IgD-negative memory B cell (primary cell): ENCODE data around the gene RNF41. TPM values are rescaled to one million over a fixed set of nuclear protein-coding genes. Genes with fewer than 3 reads are reported as not detected.
"Not testable (repeated sequence)": the region's sequence is repeated elsewhere in the genome, so short reads cannot be mapped to it uniquely, and the experiment has no call there.

Source experiments
- H3K27ac Mint-ChIP-seq, 3 donors: one replicate each; pipeline ENCODE4 v1.8.0; 2020 to 2022; ENCODE audit warnings: mild to moderate bottlenecking in 3 of 3, mixed read lengths in 3 of 3, moderate library complexity in 1 of 3
- H3K27me3 Mint-ChIP-seq: one replicate; pipeline ENCODE4 v1.8.0; 2021; ENCODE audit warnings: mixed read lengths
- H3K36me3 Mint-ChIP-seq: one replicate; pipeline ENCODE4 v1.8.0; 2020; ENCODE audit warnings: mild to moderate bottlenecking, mixed read lengths
- H3K4me1 Mint-ChIP-seq, 3 donors: one replicate each; pipeline ENCODE4 v1.8.0; 2020 to 2022; ENCODE audit warnings: mixed read lengths in 3 of 3, mild to moderate bottlenecking in 1 of 3
- H3K4me3 Mint-ChIP-seq, 4 donors: one replicate each; pipeline ENCODE4 v1.8.0; 2020 to 2022; ENCODE audit warnings: mild to moderate bottlenecking in 4 of 4, mixed read lengths in 4 of 4, moderate library complexity in 3 of 4
- H3K9me3 Mint-ChIP-seq, 3 donors: one replicate each; pipeline ENCODE4 v1.8.0; 2020 to 2021; ENCODE audit warnings: mixed read lengths in 3 of 3, mild to moderate bottlenecking in 1 of 3
- polyA plus RNA-seq: library from polyadenylated mRNA; unstranded; fragments of 300-500 nt; fragmentation: Illumina TruSeq; gene quantifications from one replicate; pipeline ENCODE4 v1.2.3, GENCODE V29; 2021

RNF41 gene
- 104 TPM for polyA plus RNA-seq

DNA sequence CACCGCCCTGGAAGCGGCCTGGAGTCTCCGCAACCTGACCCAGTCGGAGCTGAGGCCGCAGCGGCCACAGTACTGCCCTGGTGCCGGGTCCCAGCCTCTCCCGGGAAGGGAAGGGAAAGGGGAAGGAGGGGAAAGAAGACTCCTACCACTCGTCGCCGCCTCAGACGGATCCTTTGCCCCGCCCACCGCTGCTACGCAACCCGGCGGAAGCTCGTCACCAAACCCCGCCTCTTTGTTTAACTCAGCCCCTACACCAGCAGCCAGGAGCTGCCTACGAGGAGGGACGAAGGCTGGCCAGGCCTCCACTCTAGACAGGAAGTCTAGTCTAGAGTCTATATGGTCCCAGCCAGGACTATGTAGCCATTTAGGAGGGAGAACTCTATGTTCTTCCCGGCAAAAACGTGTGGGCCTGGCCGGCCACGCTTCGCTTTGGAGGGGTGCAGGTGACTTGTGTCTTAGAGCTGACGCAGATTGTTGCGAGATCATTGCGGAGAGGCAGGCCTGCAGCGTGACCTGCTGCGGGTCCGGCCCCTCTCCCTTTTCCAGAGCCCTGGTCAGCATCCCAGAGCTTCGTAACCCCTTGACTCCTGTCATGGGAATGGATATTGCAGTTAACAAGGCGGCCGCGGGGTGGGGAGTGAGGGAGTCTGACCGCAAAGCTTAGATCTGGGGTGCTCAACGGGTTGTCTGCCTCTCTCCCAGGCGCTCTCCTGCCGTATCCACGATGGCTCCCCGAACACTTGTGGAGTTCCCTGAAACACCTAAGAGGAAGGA is at the start of gene RNF41:
TSS of gene RNF41 (minus strand) at position 166 of the 774 bp plus-strand sequence. CDS start 7,875 bp downstream, outside the sequence.
- Mint-ChIP-seq H3K27me3 (no peaks in the 10 kb centered on the region), H3K36me3 (peaks cover 1% of the 10 kb centered on the region), H3K9me3 (no peaks in the 10 kb centered on the region), H3K4me1 (peaks cover 20 to 34% (median 22%) of the 10 kb centered on the region in 3 donors), H3K27ac (peak within 1 kb of the TSS; percentile 95 to 98 (median 97)), H3K4me3 (peak within 1 kb of the TSS; percentile 90 to 100 (median 98))

DNA sequence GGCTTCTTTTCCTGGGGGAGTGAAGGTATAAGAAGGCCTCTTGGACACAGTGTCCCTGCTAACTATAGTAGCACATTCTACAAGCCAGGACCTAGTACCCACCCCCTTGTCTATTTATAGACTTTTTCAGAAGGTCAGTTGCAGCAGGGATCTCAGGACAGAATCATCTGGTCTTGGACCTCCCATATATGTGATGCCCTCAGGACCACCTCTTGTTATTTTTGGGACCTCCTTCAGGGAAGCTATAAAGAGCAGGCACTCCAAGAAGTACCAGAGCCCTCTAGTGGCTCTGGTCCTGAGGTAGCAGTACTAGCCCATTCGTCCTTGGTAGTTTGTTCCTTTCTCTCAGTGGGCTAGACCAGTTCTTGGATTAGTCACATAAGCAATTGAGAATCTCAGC is 49.3 kb upstream of the RNF41 start:
- H3K36me3 Mint-ChIP-seq: peaks cover 2% of the 10 kb centered on the region
- H3K4me1 Mint-ChIP-seq: peaks cover 8 to 14% (median 9%) of the 10 kb centered on the region in 3 donors
- no peaks in the 10 kb centered on the region for H3K9me3 Mint-ChIP-seq
- no peaks in the 10 kb centered on the region for H3K27me3 Mint-ChIP-seq
- H3K4me3 Mint-ChIP-seq: no peak overlapping the region
- H3K27ac Mint-ChIP-seq: no peak overlapping the region

DNA sequence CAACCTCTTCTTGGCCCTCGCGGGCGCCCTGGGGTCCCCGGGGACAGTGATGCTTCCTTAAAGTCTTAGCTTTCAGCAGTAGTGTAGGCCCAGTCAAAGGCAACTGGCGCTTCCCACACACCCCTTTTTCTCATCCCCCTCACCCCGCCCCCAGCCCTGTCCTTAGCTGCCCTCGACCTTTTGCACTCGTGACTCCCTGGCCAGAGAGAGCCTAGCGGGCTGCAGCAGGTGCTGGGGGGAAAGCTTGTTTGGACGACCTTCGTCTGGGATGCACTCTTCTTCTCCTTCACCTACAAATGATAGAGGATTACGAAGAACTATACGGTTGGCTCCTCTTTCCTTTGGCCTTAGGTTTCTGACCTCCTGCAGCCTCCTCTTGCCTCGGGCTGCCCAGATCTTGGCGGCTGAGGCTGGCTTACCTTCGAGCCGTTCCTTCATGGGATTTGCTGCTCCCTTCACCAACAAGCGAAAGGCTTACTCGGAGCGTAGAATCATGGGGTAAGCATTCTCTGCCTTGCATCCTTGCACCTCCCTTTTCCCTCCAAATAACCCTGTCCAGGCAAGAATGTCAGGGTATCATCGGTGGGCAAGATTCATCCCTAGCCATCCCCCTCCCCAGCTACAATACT is 45.8 kb upstream of the RNF41 start:
- peak overlapping the region; percentile 76 to 93 (median 80) for H3K27ac Mint-ChIP-seq
- no peaks in the 10 kb centered on the region for H3K27me3 Mint-ChIP-seq
- H3K4me1 Mint-ChIP-seq: peaks cover 8 to 16% (median 9%) of the 10 kb centered on the region in 3 donors
- peak overlapping the region; percentile 94 to 99 (median 96) for H3K4me3 Mint-ChIP-seq
- no peaks in the 10 kb centered on the region for H3K9me3 Mint-ChIP-seq
- H3K36me3 Mint-ChIP-seq: no peaks in the 10 kb centered on the region

DNA sequence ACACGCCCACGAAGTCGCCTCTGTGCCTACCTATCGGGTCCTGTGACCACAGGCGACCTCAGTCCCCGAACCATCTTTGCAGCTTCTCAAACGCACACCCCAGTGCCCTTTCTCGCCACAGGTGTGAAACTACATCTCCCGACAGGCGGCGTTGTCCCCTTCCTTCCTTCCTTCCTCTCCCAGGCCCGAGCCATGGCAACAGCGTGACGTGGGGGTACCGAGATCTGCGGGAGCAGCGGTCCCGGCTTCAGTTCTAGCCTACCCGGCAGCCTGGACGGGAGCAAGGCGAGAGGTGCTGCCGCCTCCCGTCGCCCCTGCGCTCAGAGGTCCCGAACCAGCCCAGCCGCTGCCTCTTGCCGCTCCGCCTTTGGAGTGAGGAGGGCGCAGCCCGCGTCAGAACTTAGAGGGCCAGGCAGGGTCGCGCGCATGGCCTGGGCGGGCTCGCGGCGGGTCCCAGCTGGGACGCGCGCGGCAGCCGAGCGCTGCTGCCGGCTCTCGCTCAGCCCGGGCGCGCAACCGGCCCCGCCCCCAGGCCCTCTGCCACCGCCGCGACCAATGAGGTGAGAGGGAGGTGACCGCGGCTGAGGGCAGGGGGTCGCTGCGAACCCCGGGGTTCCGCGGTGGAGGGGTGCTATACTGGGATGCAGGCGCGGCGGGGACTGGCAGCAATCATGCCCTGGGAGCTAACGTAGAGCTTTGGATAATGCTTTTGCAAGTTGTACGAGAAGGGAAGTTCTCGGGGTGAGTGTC is 45.1 kb upstream of the RNF41 start, which contains the start of gene COQ10A:
TSS of gene COQ10A (plus strand) at position 250 of the 750 bp plus-strand sequence. CDS start at position 427, 177 bp downstream.
- Mint-ChIP-seq H3K36me3 (no peaks in the 10 kb centered on the region), H3K27me3 (no peaks in the 10 kb centered on the region), H3K4me1 (peaks cover 8 to 16% (median 9%) of the 10 kb centered on the region in 3 donors), H3K9me3 (no peaks in the 10 kb centered on the region), H3K27ac (peak within 1 kb of the TSS; percentile 80 to 98 (median 93)), H3K4me3 (peak within 1 kb of the TSS; percentile 94 to 99 (median 96))

DNA sequence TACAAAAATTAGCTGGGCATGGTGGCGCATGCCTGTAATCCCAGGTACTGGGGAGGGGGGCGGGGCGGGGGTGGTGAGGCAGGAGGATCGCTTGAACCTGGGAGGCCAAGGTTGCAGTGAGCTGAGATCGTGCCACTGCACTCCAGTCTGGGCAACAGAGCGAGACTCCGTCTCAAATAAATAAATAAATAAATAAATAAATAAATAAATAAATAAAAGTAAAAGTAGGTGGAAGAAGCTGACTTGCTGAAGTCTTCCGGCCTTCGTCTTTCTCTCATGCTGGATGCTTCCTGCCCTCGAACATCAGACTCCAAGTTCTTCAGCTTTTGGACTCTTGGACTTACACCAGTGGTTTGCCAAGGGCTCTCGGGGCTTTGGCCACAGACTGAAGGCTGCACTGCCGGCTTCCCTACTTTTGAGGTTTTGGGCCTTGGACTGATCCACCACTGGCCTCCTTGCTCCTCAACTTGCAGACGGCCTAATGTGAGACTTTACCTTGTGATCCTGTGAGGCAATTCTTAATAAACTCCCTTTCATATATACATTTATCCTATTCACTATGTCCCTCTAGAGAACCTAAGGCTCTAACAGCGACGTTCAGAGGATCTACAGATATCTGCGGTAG is 44.5 kb upstream of the RNF41 start:
- Mint-ChIP-seq H3K4me3 (peak overlapping the region; percentile 94 to 99 (median 96)), H3K27ac (peak overlapping the region; percentile 80 to 98 (median 93)), H3K4me1 (peaks cover 8 to 16% (median 9%) of the 10 kb centered on the region in 3 donors)
- H3K27me3 Mint-ChIP-seq, H3K36me3 Mint-ChIP-seq, H3K9me3 Mint-ChIP-seq: not testable (repeated sequence)

DNA sequence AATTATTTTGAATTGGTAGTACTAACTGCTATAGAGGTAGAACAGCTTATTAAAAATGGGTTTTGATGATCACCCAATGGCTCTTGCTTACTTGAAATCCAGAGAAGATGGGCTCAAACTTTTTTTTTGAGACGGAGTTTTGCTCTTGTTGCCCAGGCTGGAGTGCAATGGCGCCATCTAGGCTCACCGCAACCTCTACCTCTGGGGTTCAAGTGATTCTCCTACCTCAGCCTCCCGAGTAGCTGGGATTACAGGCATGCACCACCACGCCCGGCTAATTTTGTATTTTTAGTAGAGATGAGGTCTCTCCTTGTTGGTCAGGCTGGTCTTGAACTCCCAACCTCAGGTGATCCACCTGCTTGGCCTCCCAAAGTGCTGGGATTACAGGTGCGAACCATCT is 41.2 kb upstream of the RNF41 start:
- peaks cover 13 to 21% (median 14%) of the 10 kb centered on the region in 3 donors for H3K4me1 Mint-ChIP-seq
- not testable (repeated sequence) for H3K27ac Mint-ChIP-seq, H3K4me3 Mint-ChIP-seq, H3K36me3 Mint-ChIP-seq, H3K9me3 Mint-ChIP-seq, H3K27me3 Mint-ChIP-seq

DNA sequence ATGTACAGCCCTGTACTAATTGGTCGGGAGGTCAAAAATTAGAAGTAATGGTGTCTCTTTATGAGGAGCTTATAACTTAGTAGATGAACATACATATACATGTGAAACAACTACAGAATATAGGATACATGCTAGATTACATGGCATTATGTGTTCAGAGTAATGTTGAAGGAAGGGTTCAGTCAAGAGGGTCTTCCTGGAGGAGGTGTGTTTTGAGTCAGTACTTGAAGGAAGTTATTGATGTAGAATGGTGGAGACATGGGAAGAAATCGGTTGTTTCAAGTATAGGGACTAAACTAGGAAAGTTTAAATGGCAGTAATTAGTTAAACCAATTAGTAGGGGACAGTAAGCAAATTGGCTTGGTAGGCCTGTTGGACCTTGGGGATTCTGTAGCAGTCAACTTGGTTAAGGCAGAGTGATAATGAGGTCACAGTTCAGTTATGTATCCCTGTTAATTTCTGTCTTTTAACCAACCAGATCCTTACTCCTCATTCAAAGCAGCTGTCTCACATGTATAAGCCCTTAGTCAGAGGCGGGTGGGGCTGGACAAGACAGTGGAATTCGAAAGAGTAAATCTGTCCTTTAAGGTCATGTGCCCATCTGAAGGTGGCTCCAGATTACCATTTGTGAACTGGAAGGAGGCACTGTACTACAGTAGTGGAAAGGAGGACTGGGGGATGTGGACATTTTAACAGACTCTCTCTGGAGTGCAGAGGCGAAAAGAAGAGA is 39.9 kb upstream of the RNF41 start:
- H3K4me1 Mint-ChIP-seq: peaks cover 11 to 18% (median 14%) of the 10 kb centered on the region in 3 donors
- H3K9me3 Mint-ChIP-seq: no peaks in the 10 kb centered on the region
- no peaks in the 10 kb centered on the region for H3K36me3 Mint-ChIP-seq
- H3K4me3 Mint-ChIP-seq: peak overlapping the region in 1 of 4 donors; percentile 64
- H3K27ac Mint-ChIP-seq: no peak overlapping the region
- no peaks in the 10 kb centered on the region for H3K27me3 Mint-ChIP-seq

DNA sequence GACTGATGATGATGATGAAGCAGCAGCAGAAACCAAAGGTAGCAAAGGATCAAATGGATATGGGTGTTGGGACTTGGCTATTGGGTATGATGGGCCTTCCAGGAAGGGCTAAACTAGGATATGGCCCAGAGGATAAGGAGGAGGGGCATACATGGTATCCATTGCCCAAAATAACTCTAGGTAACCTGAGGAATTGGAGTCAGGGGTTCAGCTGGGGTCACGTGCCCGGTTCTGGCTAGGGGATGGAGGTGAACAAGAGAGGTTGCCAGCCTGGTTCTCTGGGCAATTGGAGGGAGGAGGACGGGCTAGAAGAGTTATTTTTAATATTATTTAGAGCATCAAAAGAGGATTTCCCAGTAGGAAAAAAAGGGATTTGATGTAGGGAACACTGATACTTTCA is 39.2 kb upstream of the RNF41 start:
- no peaks in the 10 kb centered on the region for H3K27me3 Mint-ChIP-seq
- no peaks in the 10 kb centered on the region for H3K9me3 Mint-ChIP-seq
- H3K4me3 Mint-ChIP-seq: peak overlapping the region in 2 of 4 donors; percentile 64 to 73
- no peaks in the 10 kb centered on the region for H3K36me3 Mint-ChIP-seq
- H3K27ac Mint-ChIP-seq: no peak overlapping the region
- H3K4me1 Mint-ChIP-seq: peaks cover 6 to 16% (median 14%) of the 10 kb centered on the region in 3 donors

DNA sequence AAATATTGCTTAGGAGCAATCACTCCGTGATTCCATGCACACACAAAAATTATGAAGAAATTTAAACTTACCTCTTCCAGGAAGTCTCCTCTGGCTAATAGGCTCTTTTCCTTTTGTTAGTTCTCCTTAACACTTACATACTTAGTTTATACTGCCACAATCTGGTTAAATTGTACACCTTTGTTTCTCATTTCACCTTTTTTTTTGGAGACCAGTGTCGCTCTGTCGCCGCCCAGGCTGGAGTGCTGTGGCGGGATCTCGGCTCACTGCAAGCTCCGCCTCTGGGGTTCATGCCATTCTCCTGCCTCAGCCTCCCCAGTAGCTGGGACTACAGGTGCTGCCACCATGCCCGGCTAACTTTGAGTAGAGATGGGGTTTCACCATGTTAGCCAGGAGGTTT is 38.7 kb upstream of the RNF41 start:
- Mint-ChIP-seq H3K9me3 (no peaks in the 10 kb centered on the region), H3K27ac (no peak overlapping the region), H3K4me1 (peaks cover 6 to 14% (median 14%) of the 10 kb centered on the region in 3 donors), H3K36me3 (no peaks in the 10 kb centered on the region), H3K4me3 (peak overlapping the region in 1 of 4 donors; percentile 64), H3K27me3 (no peaks in the 10 kb centered on the region)

DNA sequence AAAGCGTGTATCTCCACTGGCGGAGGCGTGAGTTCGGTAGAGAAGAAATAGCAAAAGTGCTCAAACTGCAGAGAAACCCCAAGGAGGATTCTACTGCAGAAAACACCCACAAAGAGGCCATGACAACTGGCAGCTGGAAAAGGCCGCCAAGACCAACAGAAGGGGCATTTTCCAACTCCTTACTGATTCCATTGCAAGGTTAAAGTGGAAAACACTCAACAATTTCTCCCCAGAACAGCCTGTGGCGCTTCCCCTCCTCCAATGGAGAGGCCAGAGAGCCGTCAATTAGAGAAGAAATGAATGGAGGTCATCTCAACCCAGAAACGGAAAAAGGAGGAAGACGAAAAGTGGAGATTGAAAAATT is 37.1 kb upstream of the RNF41 start:
- H3K4me3 Mint-ChIP-seq: peak overlapping the region; percentile 90 to 96 (median 94)
- H3K27ac Mint-ChIP-seq: peak overlapping the region; percentile 88 to 91 (median 91)
- no peaks in the 10 kb centered on the region for H3K27me3 Mint-ChIP-seq
- peaks cover 4% of the 10 kb centered on the region for H3K36me3 Mint-ChIP-seq
- H3K4me1 Mint-ChIP-seq: peaks cover 6 to 14% (median 14%) of the 10 kb centered on the region in 3 donors
- H3K9me3 Mint-ChIP-seq: no peaks in the 10 kb centered on the region

DNA sequence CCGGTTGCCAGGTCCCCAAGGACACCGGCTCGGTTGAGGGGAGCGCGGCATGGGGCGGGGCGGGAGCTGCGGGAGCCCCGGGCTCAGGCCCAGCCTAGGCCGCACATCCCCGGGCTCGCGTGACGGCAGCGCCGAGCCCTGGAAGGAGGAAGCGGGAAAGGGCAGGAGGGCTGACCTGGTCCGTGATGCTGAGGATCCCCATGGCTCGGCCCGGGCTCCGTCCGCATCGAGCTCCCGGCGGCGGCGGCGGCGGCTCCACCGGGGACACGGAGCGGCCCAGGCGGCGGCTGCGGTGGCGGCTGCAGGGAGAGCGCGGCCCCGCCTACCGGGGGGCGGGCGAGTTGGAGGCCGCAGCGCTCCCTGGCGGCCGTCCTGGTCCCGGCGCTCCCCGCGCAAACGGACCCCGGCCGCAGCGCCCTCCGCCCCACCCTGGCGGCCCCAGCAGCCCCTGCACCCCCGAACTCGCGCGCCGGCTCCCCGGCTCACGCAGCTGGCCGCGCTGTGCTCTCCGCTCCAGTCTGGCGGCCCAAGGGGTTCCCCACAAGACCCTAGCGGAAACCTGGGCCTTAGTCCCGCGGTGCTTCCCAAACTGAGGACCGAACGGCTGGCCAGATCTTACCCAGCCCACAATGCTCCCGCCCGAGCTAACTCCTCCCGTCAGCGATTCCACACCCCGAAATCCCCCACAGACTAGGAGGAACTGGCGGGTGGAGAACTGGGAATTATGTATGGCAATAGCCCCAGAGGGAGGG is 36.5 kb upstream of the RNF41 start, which contains the start of gene ANKRD52:
TSS of gene ANKRD52 (minus strand) at position 317 of the 752 bp plus-strand sequence. CDS start at position 202, 115 bp downstream.
- peaks cover 6 to 14% (median 14%) of the 10 kb centered on the region in 3 donors for H3K4me1 Mint-ChIP-seq
- H3K27ac Mint-ChIP-seq: peak within 1 kb of the TSS; percentile 88 to 91 (median 91)
- H3K27me3 Mint-ChIP-seq: no peaks in the 10 kb centered on the region
- peak within 1 kb of the TSS; percentile 90 to 96 (median 96) for H3K4me3 Mint-ChIP-seq
- H3K36me3 Mint-ChIP-seq: peaks cover 4% of the 10 kb centered on the region
- H3K9me3 Mint-ChIP-seq: no peaks in the 10 kb centered on the region

DNA sequence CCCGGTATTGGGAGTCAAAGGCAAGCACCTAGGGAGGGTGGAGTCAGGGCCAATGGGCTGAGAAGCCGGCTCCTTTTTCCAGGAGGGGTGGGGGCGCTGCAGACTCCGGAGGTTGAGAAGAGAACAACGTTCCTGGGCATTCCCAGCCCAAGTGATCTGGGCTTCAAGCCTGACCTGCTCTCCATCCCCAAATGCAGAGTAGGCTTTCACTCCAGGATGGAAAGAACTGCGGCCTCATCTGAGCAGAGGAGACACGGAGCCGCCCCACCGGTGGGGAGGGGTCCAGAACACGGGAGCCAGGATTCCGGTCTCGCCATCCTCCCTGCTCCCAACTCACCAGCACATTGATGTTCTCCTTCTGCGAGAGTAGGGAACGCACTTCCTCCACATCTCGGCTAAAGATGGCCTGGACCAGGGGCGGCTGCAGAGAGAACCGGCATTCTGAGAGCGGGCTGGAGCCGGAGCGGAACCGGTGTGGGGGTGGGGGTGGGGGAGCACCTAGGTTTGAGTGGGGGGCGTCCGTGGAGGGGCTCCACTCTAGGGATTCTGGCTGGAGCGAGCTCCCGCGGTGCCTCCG is 35.9 kb upstream of the RNF41 start:
- Mint-ChIP-seq H3K4me1 (peaks cover 6 to 14% (median 14%) of the 10 kb centered on the region in 3 donors), H3K9me3 (no peaks in the 10 kb centered on the region)

DNA sequence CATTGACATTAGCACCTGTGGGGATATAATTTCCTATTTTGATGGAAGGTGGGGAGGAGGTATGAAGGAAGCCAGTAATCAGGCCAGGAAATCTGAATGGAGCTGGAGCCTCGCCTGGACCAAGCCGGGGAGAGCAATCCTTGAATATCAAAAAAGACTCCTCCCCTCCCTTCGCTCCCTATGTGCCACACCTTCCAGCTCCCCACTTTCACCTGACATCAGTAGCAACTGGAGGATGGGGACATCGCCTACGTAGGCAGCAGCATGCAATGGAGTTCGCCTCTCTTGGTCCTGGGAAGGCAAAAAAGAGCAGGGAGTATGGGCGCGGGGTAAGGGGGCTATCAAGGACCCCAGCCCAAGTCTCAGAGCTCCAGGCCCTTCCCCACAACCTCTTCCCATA is 35.3 kb upstream of the RNF41 start:
- peaks cover 6 to 14% (median 14%) of the 10 kb centered on the region in 3 donors for H3K4me1 Mint-ChIP-seq

More for the DNA sequence above, 35.9 kb upstream of the RNF41 start:
- Mint-ChIP-seq H3K4me3 (peak overlapping the region; percentile 74 to 95 (median 85)), H3K36me3 (peaks cover 4% of the 10 kb centered on the region), H3K27me3 (no peaks in the 10 kb centered on the region), H3K27ac (peak overlapping the region in 2 of 3 donors; percentile 31 to 85)

More for the DNA sequence above, 35.3 kb upstream of the RNF41 start:
- peak overlapping the region; percentile 74 to 95 (median 85) for H3K4me3 Mint-ChIP-seq
- H3K27me3 Mint-ChIP-seq: no peaks in the 10 kb centered on the region
- H3K9me3 Mint-ChIP-seq: no peaks in the 10 kb centered on the region
- H3K27ac Mint-ChIP-seq: peak overlapping the region in 2 of 3 donors; percentile 79 to 85
- peaks cover 4% of the 10 kb centered on the region for H3K36me3 Mint-ChIP-seq
